GM18868 (cell line): Measurements from ENCODE around the gene DYNLT2B.
"Not testable (repeated sequence)": the region's sequence is repeated elsewhere in the genome, so short reads cannot be mapped to it uniquely, and the experiment has no call there.

ENCODE experiments used
- ATAC-seq: cut with Tn5 transposase; IDR thresholded peaks from one replicate; pipeline ENCODE4 v1.9.1; 2021; ENCODE audit warnings: mild to moderate bottlenecking, moderate library complexity; ENCODE audit not compliant: unreplicated experiment

Gene DYNLT2B

GRCh38 chr3:196274585-196274984 lies 43.5 kb downstream of the DYNLT2B start:
- ATAC-seq = peak; percentile 78

- no peak for ATAC-seq
Measured at GRCh38 chr3:196273655-196274054, 44.4 kb downstream of the DYNLT2B start.

- ATAC-seq = no peak
Measured at GRCh38 chr3:196272826-196273225, 45.2 kb downstream of the DYNLT2B start.

GRCh38 chr3:196270499-196270898 lies 47.5 kb downstream of the DYNLT2B start:
- ATAC-seq = no peak

GRCh38 chr3:196268284-196269163 lies 49.5 kb downstream of the DYNLT2B start:
- no peak for ATAC-seq

GRCh38 chr3:196263819-196264218 lies 54.2 kb downstream of the DYNLT2B start:
- no peak for ATAC-seq

- no peak for ATAC-seq
Measured at GRCh38 chr3:196260784-196261183, 57.3 kb downstream of the DYNLT2B start.

- no peak for ATAC-seq
Measured at GRCh38 chr3:196255776-196256175, 62.3 kb downstream of the DYNLT2B start.

- ATAC-seq = no peak
Measured at GRCh38 chr3:196254376-196255283, 63.4 kb downstream of the DYNLT2B start.

GRCh38 chr3:196251918-196252317 lies 66.1 kb downstream of the DYNLT2B start:
- ATAC-seq = no peak

GRCh38 chr3:196246612-196247308 lies 71.3 kb downstream of the DYNLT2B start:
- no peak for ATAC-seq

- ATAC-seq = not testable (repeated sequence)
Measured at GRCh38 chr3:196244166-196244565, 73.9 kb downstream of the DYNLT2B start.

- no peak for ATAC-seq
Measured at GRCh38 chr3:196241704-196242103, 76.3 kb downstream of the DYNLT2B start.
